Astrocyte (in vitro differentiated cells and primary cell): Measurements from ENCODE around the gene LOXHD1. TPM values are rescaled to one million over a fixed set of nuclear protein-coding genes. Genes with fewer than 3 reads are reported as not detected.

Experiments used
- DNase-seq: peaks from one replicate; pipeline ENCODE4 v3.0.0-alpha.2; 2010; ENCODE audit warnings: low read depth
- FAIRE-seq: peaks from 2 replicates; lab custom pipeline; 2011; peaks lifted over from hg19 to GRCh38; lab: Jason Lieb, UNC
- H2AFZ ChIP-seq: 2 replicates; pipeline ENCODE4 v1.6.0; 2012; ENCODE audit warnings: low read depth, low read length, inconsistent platforms
- H3K27ac ChIP-seq: 2 replicates; pipeline ENCODE4 v1.5.1; 2011; ENCODE audit warnings: low read depth, low read length, inconsistent platforms
- H3K27me3 ChIP-seq: 2 replicates; pipeline ENCODE4 v1.6.0; 2011; ENCODE audit warnings: low read length, inconsistent platforms; ENCODE audit not compliant: insufficient read depth
- H3K36me3 ChIP-seq: 2 replicates; pipeline ENCODE4 v1.5.1; 2011; ENCODE audit warnings: low read length, inconsistent platforms; ENCODE audit not compliant: insufficient read depth
- H3K4me1 ChIP-seq: 2 replicates; pipeline ENCODE4 v1.5.1; 2011; ENCODE audit warnings: low read length, inconsistent platforms; ENCODE audit not compliant: insufficient read depth
- H3K4me2 ChIP-seq: 2 replicates; pipeline ENCODE4 v1.6.0; 2012; ENCODE audit warnings: low read length, inconsistent platforms
- H3K4me3 ChIP-seq: 2 replicates; pipeline ENCODE4 v1.5.1; 2011; ENCODE audit warnings: low read depth, mild to moderate bottlenecking, low read length, inconsistent platforms; ENCODE audit not compliant: insufficient read depth
- H3K79me2 ChIP-seq: 2 replicates; pipeline ENCODE4 v1.6.0; 2012; ENCODE audit warnings: mild to moderate bottlenecking, low read length, inconsistent platforms; ENCODE audit not compliant: insufficient read depth
- H3K9ac ChIP-seq: 2 replicates; pipeline ENCODE4 v1.6.0; 2012; ENCODE audit warnings: mild to moderate bottlenecking, low read length, inconsistent platforms
- H3K9me3 ChIP-seq: 2 replicates; pipeline ENCODE4 v1.5.1; 2012; ENCODE audit warnings: low read depth, mild to moderate bottlenecking, low read length, inconsistent platforms; ENCODE audit not compliant: insufficient read depth
- H4K20me1 ChIP-seq: 2 replicates; pipeline ENCODE4 v1.6.0; 2012; ENCODE audit warnings: low read length, inconsistent platforms; ENCODE audit not compliant: insufficient read depth
- H3K27ac Mint-ChIP-seq: one replicate; pipeline ENCODE4 v1.8.0; 2021; ENCODE audit warnings: mild to moderate bottlenecking, mixed read lengths; ENCODE audit not compliant: unreplicated experiment
- H3K27me3 Mint-ChIP-seq: one replicate; pipeline ENCODE4 v1.8.0; 2021; ENCODE audit warnings: low read depth, mixed read lengths; ENCODE audit not compliant: unreplicated experiment
- H3K36me3 Mint-ChIP-seq: one replicate; pipeline ENCODE4 v1.8.0; 2021; ENCODE audit warnings: low read depth, mixed read lengths; ENCODE audit not compliant: unreplicated experiment
- H3K4me1 Mint-ChIP-seq: one replicate; pipeline ENCODE4 v1.8.0; 2021; ENCODE audit warnings: low read depth, mixed read lengths; ENCODE audit not compliant: unreplicated experiment
- H3K4me3 Mint-ChIP-seq: one replicate; pipeline ENCODE4 v1.8.0; 2021; ENCODE audit warnings: mild to moderate bottlenecking, moderate library complexity, mixed read lengths; ENCODE audit not compliant: unreplicated experiment
- H3K9me3 Mint-ChIP-seq: one replicate; pipeline ENCODE4 v1.8.0; 2021; ENCODE audit warnings: mild to moderate bottlenecking, mixed read lengths; ENCODE audit not compliant: unreplicated experiment
- CTCF ChIP-seq: IDR thresholded peaks from 2 replicates; pipeline ENCODE4 v1.5.1; 2011; ENCODE audit warnings: low read depth, mild to moderate bottlenecking, inconsistent platforms, low read length, moderate library complexity; ENCODE audit not compliant: insufficient read depth
- EZH2 ChIP-seq: IDR thresholded peaks from 2 replicates; pipeline ENCODE4 v1.6.1; 2012; ENCODE audit warnings: mild to moderate bottlenecking, low read length, inconsistent platforms; ENCODE audit not compliant: insufficient read depth
- total RNA-seq: library from RNA; stranded (reverse); gene quantifications from 2 replicates; pipeline ENCODE4 v1.2.1, GENCODE V29; 2021

LOXHD1 gene
- total RNA-seq, 1 donor from 2014 or later = not detected

- H2AFZ ChIP-seq = no peak overlapping the region
- H3K9me3 ChIP-seq = no peaks in the 10 kb centered on the region
- no peaks in the 10 kb centered on the region for H3K4me1 Mint-ChIP-seq
- no peak overlapping the region for H3K4me3 ChIP-seq
- TF ChIP-seq EZH2 (no peak), CTCF (no peak)
- H3K27me3 Mint-ChIP-seq = peaks cover 54% of the 10 kb centered on the region
- no peaks in the 10 kb centered on the region for H3K36me3 ChIP-seq
- H3K27ac ChIP-seq = no peak overlapping the region
- FAIRE-seq = no peak
- H4K20me1 ChIP-seq = no peaks in the 10 kb centered on the region
- H3K4me2 ChIP-seq = no peak overlapping the region
- H3K4me1 ChIP-seq = no peaks in the 10 kb centered on the region
- H3K27me3 ChIP-seq = no peaks in the 10 kb centered on the region
- H3K9me3 Mint-ChIP-seq = no peaks in the 10 kb centered on the region
- no peaks in the 10 kb centered on the region for H3K36me3 Mint-ChIP-seq
- H3K27ac Mint-ChIP-seq = no peak overlapping the region
- no peaks in the 10 kb centered on the region for H3K79me2 ChIP-seq
- no peak for DNase-seq
- no peak overlapping the region for H3K9ac ChIP-seq
- H3K4me3 Mint-ChIP-seq = no peak overlapping the region
Observed at GRCh38 chr18:46570666-46571065, 86.4 kb downstream of the LOXHD1 start.

GRCh38 chr18:46570134-46570533 is 86.9 kb downstream of the LOXHD1 start:
- Mint-ChIP-seq H3K27me3 (peaks cover 54% of the 10 kb centered on the region), H3K9me3 (no peaks in the 10 kb centered on the region), H3K36me3 (no peaks in the 10 kb centered on the region), H3K4me1 (no peaks in the 10 kb centered on the region), H3K4me3 (no peak overlapping the region), H3K27ac (no peak overlapping the region)
- H3K4me2 ChIP-seq = no peak overlapping the region
- H3K4me1 ChIP-seq = no peaks in the 10 kb centered on the region
- no peak overlapping the region for H3K27ac ChIP-seq
- DNase-seq (no peak), FAIRE-seq (no peak)
- H4K20me1 ChIP-seq = no peaks in the 10 kb centered on the region
- H2AFZ ChIP-seq = no peak overlapping the region
- H3K9me3 ChIP-seq = no peaks in the 10 kb centered on the region
- no peaks in the 10 kb centered on the region for H3K79me2 ChIP-seq
- no peak overlapping the region for H3K4me3 ChIP-seq
- no peak overlapping the region for H3K9ac ChIP-seq
- no peak for TF ChIP-seq CTCF
- no peak for TF ChIP-seq EZH2
- H3K36me3 ChIP-seq = no peaks in the 10 kb centered on the region
- H3K27me3 ChIP-seq = no peaks in the 10 kb centered on the region

- H4K20me1 ChIP-seq = no peaks in the 10 kb centered on the region
- H2AFZ ChIP-seq = no peak overlapping the region
Observed at GRCh38 chr18:46569211-46569610, 87.8 kb downstream of the LOXHD1 start.

More at GRCh38 chr18:46569211-46569610, 87.8 kb downstream of the LOXHD1 start:
- no peak overlapping the region for H3K27ac ChIP-seq
- no peaks in the 10 kb centered on the region for H3K9me3 ChIP-seq
- H3K4me3 ChIP-seq = no peak overlapping the region
- no peaks in the 10 kb centered on the region for H3K9me3 Mint-ChIP-seq
- no peaks in the 10 kb centered on the region for H3K4me1 ChIP-seq
- no peaks in the 10 kb centered on the region for H3K79me2 ChIP-seq
- no peak overlapping the region for H3K27ac Mint-ChIP-seq
- H3K27me3 ChIP-seq = no peaks in the 10 kb centered on the region
- no peak overlapping the region for H3K4me3 Mint-ChIP-seq
- no peak for TF ChIP-seq EZH2
- no peak for TF ChIP-seq CTCF
- no peaks in the 10 kb centered on the region for H3K36me3 ChIP-seq
- H3K4me1 Mint-ChIP-seq = no peaks in the 10 kb centered on the region
- H3K27me3 Mint-ChIP-seq = peaks cover 55% of the 10 kb centered on the region
- H3K9ac ChIP-seq = no peak overlapping the region
- DNase-seq (no peak), FAIRE-seq (no peak)
- no peaks in the 10 kb centered on the region for H3K36me3 Mint-ChIP-seq
- no peak overlapping the region for H3K4me2 ChIP-seq
